GM13977 (cell line): ENCODE data around the gene SUN1.

Source experiments
- DNase-seq: peaks from one replicate; pipeline ENCODE4 v3.0.0; 2012; ENCODE audit warnings: low spot score
- CTCF ChIP-seq: IDR thresholded peaks from 2 replicates; pipeline ENCODE4 v1.5.1; 2012; ENCODE audit warnings: mild to moderate bottlenecking, control low read depth; ENCODE audit not compliant: insufficient read depth; ENCODE audit errors: extremely low read depth, missing control alignments
- in situ Hi-C: fragments of 300-500 bp; cut with MboI; formaldehyde crosslinking; loops from one replicate; pipeline ENCODE4 v1.12.0; 2022; ENCODE audit warnings: low sequenced_read_pairs, low pct_unique_long_range_greater_than_20kb, mixed read lengths, inconsistent platforms; ENCODE audit not compliant: unreplicated experiment

The SUN1 gene

GRCh38 chr7:918441-919113 is 86.3 kb downstream of the SUN1 start:
- in situ Hi-C loops: no loop called here
- no peak for DNase-seq
- no peak for TF ChIP-seq CTCF

GRCh38 chr7:919114-919442 is 86.8 kb downstream of the SUN1 start:
- in situ Hi-C loops: no loop called here
- no peak for TF ChIP-seq CTCF
- no peak for DNase-seq

- no peak for TF ChIP-seq CTCF
- DNase-seq: no peak
- in situ Hi-C loops: no loop called here
Measured at GRCh38 chr7:919924-920341, 87.7 kb downstream of the SUN1 start.

GRCh38 chr7:920351-921070 is 88.2 kb downstream of the SUN1 start:
- in situ Hi-C loops: no loop called here
- DNase-seq: no peak
- no peak for TF ChIP-seq CTCF

- TF ChIP-seq CTCF: no peak
- DNase-seq: no peak
- in situ Hi-C loops: no loop called here
Measured at GRCh38 chr7:921071-921461, 88.8 kb downstream of the SUN1 start.

- no peak for DNase-seq
- TF ChIP-seq CTCF: no peak
- in situ Hi-C loops: no loop called here
Measured at GRCh38 chr7:921581-922333, 89.5 kb downstream of the SUN1 start.
